ENCODE measurements around the gene DTX1.
A peak's percentile ranks its signal among the peaks of the same experiment; 100 is the strongest.

DTX1 gene

DNA sequence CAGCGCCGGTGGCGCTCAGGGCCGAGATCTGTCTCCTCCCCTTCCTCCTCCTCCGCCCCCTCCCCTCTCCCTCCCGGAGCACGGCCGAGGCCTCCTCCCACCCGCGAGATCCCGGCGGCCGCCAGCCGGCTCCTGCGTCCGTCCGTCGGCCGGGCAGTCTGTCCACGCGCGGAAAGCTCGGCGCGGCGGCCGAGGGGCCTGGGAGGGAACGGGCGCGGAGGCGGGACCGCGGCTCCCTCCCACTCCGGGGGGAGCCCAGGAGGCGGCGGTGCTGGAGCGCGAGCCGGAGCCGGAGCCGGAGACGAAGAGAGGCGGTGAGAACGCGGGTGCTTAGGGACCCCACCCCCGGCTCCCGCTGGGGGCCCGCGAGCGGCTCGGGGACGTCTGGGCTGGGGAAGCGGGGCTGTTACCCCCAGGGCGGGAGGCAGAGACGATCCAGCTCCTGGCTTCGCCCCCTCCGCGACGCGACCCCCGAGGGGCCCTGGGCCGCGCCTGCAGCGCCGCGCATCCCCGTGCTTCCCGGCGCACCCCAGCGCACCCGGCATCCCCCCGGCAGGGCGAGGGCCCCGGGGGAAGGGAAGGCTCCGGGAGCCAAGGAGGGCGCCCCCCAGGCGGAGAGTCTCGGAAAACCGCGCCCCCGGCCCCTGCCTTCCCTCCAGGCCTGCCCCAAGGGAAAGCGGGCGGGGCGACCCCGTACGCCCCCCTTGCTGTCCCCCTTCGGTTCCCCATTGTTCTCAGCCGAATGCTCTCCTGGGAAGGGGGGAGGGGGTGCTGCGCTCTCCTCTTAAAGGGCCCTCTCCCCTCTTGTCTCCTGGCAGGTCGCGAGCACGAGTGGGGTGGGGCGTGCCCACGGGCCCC is at the start of gene DTX1:
Gene DTX1 (plus strand): TSS at position 100 of the 858 bp plus-strand sequence. CDS start 1,463 bp downstream, outside the sequence.
- no peak for DNase-seq (ENCODE audit: low read depth)

DNA sequence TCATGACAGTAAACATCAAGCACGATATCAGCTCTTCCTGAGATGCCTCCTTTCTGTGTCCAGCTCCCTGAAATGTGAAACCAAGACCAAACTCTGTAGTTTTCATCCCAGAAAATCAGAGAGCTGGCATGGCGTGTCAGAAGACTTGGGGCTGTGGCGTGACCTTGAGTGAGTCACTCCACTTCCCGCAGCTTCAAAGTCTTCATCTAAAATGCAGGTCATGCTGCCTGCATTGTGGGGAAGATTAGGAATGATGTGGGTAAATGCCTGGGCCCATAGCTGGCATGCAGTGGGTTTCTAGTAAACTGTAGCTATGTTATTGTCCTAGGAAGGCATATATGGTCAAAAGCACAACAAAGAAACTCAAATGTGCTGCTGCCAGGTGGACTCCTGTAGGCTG is 49.4 kb upstream of the DTX1 start:
- peak; percentile 14 for DNase-seq (ENCODE audit: low read depth)

DNA sequence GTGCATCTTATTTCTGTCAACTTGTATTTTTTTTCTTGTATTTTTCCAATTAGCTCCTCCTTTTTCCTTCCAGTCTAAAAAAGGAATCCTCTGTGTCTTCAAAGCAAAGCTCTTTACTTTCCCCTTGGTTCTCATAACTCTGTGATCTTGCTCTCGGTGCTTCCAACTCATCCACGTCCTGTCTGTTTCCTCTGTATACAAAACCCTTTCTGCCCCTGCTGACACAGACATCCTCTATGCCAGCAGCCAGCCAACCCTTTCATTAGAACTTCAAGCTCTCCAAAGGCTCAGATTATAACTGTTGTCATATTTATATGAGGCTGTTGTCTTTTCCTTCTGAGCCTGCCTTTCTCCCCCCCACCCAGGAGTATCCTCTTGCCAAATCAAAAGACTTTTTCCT is 45.8 kb upstream of the DTX1 start:
- DNase-seq (ENCODE audit: low read depth), result no peak

DNA sequence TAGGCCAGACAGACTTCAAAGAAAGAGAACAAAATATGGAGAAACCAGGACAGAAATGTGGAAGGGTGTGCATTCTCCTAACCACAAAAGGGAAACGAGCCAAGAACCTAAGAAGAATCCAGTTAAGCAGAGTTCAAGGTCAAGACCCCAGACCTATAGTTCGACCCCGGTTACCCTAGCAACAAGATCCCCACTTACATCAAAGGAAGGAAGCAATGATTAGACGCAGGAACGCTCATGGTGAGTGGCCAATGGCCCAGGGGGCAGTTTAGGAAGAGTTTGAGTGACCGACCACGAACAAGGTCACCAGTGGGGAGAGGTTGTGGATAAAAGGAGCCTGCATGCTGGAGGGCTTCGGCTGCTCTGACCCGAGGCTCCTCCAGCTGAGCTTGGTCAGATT is 42.0 kb upstream of the DTX1 start:
- DNase-seq (ENCODE audit: low read depth), result no peak

DNA sequence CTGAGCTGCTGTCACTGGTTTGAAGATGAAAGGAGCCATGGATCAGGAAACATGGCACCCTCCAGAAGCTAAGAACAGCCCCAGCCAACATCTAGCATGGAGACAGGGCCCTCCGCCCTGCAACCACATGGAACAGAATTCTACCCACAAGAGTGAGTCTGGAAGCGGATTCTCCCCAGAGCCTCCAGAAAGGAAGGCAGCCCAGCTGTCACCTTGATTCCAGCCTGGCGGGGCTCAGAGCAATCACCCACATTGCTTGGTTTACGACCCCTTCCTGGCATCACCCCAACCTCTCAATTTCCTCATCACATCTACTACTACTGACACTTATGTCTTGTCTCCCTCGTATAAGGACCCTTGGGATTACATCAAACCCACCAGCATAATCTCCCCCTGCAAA is 39.7 kb upstream of the DTX1 start:
- no peak for DNase-seq (ENCODE audit: low read depth)

DNA sequence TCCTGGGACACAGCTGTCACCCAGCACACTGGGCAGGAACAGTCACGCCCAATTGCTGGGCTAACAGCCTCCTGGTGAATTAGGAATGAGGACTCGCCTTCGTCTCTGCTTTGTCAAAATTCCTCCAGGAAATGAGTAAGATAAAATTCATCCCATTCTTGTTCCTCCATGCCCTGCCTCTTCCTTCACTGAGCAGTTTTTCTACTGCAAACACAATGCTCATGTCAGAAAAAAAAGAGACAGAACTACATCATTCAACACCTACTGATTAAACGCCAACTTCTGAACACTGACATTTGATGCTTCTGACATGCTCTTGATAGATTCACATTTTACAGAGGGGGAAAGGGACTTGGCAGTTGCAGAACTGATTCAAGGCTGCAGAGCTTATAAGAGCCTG is 37.5 kb upstream of the DTX1 start:
- DNase-seq (ENCODE audit: low read depth), result no peak

DNA sequence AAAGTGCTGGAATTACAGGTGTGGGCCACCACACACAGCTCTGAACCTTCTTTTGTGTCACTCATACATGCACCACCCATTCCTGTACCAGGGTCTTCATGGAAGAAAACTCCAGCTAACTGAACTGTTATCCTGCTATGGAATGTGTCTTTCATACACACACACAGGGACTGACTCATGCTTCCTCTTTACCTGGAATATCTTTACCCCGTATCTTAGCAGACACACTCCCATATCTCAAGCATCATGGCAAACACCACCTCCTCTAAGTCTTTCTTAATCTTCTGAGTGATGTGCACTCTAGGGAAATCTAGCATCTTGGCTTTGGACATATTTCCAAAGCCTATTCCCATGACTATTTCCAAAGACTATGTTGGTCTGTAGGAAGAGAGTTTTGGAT is 35.0 kb upstream of the DTX1 start:
- no peak for DNase-seq (ENCODE audit: low read depth)

DNA sequence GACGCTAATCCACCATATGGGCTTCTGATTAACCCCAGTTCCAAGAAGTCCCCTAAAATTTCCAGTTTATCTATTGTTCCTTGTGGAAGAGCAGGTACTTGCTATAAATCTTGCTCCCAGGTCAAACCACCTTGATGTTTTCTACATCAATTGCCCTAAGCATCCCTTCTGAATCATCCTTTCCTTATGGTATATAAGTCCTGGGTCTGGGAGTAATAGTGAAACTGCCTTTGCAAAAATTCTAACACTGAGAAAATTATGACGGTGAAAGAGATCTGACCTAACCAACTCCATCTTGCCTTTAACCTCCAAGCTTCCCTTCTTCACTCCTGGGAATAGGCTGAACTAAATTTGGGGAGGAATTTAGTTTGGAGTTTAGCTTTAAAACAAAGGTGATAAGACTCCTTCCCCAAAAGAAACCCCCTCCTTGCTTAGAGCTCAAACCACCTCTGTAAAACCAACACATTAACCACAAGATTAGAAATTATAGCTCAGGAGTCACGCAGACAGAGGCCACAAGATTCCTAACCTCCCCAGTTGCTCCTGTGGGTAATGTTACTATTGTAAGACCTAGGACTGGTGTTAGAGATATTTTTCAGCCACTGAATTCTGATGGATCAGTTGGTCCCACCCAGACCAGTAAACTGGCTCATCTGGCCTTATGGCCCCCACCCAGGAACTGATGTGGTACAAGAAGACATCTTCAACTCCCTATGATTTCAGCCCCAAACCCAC is 33.8 kb upstream of the DTX1 start:
- DNase-seq (ENCODE audit: low read depth), result no peak

DNA sequence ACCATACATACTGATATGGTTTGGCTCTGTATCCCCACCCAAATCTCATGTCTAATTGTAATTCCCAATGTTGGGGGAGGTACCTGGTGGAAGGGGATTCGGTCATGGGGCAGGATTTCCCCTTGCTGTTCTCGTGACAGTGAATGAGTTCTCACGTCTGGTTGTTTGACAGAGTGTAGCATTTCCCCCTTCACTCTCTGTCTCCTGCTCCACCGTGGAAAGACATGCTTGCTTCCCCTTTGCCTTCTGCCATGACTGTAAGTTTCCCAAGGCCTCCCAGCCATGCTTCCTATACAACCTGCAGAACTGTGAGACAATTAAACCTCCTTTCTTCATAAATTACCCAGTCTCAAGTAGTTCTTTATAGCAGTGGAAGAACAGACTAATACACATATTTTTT is 28.8 kb upstream of the DTX1 start:
- no peak for DNase-seq (ENCODE audit: low read depth)

DNA sequence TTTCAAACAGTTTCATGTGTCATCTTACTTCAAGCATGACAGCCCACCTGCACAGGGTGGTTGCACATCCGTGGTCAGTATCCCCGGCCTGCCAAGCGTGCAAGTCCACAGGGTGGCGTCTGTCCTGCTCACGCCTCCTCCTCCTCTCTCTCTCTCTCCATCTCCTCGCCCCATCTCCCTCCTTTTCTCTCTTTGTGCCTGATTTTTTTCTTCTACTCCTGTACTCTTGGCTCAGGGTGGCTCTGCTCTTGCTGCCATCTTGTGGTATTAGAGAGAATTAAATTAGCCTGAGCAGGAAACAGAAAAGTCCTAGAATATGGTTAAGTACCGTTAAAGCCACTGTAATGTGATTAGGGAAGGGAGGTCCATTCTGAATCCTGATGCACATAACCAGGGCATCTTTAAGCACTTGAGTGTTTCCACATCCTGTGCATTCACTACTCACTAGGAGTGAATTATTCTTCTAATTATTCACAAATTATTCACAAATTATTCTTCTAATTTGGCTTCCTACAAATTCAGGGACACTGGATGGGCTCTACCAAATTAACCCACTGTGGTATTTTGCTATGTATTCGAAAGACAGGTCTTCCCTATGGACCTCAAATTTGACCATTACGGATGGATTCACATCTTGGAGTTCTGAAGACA is 25.5 kb upstream of the DTX1 start:
- peak; percentile 31 for DNase-seq (ENCODE audit: low read depth)

DNA sequence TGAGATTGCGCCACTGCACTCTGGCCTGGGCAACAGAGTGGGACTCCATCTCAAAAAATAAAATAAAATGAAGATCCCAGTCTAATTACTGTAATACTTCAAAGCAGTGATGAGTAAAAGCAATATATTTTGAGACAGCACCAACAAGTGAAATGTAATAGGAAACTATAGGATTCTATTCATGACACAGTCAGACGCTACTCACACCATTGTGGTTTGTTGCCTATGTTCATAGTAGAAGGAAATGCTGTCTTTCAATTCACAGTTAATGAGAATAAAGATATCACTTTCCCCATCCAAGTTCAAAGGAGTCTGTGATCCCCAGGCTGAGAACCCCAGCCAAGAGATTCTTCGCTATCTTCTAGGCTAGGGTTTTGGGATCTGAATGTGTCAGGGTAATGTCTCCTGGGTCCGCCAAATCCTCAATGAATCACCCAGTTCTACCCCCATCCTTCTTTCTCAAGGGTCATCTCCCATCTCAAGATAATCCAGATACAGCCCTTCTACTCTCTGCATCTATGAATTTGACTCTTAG is 16.6 kb upstream of the DTX1 start:
- no peak for DNase-seq (ENCODE audit: low read depth)

DNA sequence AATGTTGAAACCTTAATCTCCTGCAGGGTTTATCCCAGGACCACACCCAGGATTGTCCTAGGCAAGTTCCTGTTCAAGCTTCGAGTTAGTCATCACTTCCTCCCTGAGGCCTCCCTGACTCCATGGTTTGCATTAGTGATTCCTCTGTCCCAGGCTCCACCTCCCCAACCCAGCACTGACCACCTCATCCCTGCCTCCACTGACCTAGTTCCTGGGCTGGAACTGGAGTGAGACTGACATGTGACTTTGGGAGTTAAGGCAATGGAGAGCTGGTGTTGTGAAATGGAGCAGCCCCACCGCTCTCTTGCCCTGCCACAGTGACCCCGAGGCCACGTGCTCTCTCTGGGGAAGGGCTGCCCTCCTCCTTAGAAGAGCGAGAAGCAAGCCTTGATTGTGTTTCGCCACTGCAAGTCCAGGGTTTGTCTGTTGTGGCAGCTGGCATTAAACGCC is 15.8 kb upstream of the DTX1 start:
- DNase-seq (ENCODE audit: low read depth), result peak; percentile 26

DNA sequence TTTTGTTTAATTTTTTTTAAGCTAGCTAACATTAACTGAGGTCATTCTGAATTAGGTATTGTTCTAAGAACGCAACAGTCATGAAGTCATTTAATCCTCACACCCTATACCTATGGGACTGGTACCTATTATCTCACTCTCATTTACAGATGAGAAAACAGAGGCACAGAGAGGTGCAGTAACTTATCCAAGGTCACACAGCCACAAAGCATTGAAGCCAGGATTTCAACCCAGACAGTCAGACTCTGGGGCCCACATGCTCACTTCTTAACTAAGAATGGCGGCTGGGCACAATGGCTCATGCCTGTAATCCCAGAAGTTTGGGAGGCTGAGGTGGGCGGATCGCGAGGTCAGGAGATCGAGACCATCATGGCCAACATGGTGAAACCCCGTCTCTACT is 15.0 kb upstream of the DTX1 start:
- DNase-seq (ENCODE audit: low read depth), result no peak

DNA sequence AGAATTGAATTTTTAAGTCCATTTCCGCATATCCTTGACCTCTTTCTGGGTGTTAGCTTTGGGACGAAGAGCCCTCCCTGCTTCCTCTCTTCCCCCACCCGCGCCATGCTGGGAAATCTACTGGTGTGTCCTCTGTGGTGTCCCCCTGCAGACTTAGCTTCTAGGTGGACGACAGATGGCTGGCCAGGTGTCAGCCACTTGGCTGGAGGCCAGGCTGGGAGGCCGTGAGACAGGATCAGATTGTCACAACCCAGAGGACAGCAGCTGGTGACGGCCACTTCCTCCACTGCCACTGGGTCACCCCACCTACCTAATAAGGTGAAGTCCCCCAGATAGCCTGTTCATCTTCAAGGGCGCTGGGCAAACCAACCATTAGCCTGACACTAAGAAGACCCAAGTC is 13.3 kb upstream of the DTX1 start:
- DNase-seq (ENCODE audit: low read depth), result no peak

DNA sequence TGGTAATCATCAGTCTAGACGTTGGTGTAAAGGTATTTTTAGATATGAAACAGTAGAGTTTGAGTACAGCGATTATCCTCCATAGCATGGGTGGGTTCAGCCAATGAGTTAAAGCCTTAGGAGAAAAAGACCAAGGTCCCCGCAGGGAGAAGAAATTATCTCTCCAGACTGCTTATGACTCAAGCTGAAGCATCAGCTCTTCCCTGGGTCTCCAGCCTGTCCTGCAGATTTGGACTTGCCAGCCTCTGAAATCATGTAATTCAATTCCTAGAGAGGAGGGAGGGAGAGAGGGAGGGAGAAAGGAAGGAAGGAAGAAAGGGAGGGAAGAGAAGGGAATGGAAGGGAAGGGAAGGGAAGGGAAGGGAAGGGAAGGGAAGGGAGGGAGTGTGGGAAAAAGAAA is 12.0 kb upstream of the DTX1 start:
- no peak for DNase-seq (ENCODE audit: low read depth)

DNA sequence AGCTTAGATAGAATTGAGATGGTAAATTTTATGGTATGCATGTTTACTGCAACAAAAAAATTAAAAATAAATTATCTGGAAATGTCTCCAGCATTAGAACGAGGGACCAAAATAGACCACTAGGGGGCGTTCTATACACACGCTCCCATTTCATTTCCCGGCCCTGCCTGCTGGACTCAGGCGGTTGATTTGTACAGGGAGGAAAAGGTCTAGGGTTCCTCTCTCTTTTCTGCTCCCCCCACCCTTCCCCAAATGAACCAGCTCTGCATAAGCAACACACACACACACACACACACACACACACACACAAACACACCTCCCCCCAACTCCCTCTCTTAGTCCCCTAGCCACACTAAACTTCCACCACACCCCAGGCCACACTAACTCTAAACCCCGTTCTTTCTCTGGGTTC is 7.8 kb upstream of the DTX1 start:
- DNase-seq (ENCODE audit: low read depth), result peak; percentile 38

DNA sequence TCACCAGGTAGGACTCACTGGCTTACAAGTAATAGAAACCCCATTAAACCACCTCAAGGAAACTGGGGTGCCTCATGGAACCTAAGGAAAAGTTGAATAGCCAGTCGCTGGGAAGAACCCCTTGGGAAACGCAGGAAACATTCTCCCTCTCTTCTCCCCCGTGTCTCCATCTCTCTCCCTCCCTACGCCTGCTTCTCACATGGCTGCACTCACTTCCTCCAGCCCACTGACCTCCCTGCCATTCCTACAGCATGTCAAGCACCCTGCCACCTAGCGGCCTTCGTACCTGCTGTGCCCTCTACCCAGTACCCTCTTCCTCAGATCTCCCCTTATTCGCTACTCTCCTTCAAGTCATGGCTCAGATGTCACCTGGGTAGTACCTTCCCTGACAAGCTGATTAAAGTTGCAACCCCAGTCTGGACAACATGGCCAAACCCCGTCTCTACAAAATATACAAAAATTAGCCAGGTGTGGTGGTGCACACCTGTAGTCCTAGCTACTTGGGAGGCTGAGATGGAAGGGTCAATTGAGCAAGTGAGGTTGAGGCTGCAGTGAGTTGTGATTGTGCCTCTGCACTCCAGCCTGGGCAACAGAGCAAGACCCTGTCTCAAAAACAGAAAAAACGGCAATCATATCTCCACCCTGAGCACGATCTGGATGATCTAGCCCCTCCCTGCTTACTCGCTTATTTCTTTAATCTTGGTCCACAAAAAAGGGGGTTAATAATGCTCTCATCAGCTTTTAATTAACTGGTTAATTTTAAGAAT is 6.4 kb upstream of the DTX1 start:
- no peak for DNase-seq (ENCODE audit: low read depth)

DNA sequence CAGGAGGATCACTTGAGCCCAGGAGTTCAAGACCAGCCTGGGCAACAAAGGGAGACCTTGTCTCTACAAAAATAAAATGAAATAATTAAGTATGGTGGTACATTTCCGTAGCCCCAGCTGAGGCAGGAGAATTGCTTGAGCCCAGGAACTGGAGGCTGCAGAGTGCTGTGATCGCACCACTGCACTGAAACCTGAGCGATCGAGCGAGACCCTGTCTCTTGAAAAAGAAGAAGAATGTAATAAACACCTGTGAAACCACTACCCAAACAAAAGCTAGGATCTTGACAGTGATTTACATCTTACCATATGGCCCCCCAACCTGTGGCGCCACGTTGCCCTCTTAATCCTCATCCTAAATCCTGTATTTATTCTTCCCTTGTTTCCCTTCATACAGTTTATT is 5.7 kb upstream of the DTX1 start:
- DNase-seq (ENCODE audit: low read depth), result no peak

DNA sequence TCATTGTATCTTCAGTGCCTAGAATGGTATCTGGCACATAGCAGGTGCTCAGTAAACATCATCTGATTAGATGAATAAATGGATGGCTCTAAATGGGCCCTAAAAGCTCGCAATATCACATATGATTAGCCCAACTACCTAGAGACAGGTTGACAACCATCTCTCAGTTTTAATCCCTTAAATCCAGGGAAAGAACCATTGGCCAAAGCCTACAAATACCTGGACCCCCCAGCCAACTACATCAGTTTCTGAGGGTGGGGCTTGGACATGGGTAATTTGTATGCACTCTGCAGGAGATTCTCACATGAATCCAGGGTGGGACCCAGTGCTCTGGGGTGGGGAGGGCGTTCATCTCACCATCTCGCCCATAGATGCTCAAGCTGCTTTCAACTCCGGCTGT is 4.8 kb upstream of the DTX1 start:
- no peak for DNase-seq (ENCODE audit: low read depth)

DNA sequence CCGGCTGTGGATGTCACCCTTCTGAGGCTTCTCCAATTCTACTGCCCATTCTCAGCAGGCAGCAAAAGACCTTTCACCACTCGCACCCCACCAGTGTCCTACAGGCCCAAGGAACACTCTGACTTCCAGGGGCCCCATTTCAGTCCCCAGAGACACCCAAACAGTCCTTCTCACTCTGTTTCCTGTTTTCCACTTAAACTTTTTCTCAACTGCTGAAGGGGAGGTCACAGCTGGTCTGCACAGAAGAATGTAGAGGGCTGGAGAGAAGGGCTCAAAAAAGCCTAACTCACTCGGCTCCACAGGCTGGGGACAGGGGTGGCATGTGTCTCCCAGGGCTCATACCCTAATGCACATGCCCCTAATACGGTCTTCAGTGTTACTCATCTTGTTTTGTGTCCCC is 4.2 kb upstream of the DTX1 start:
- DNase-seq (ENCODE audit: low read depth), result no peak

DNA sequence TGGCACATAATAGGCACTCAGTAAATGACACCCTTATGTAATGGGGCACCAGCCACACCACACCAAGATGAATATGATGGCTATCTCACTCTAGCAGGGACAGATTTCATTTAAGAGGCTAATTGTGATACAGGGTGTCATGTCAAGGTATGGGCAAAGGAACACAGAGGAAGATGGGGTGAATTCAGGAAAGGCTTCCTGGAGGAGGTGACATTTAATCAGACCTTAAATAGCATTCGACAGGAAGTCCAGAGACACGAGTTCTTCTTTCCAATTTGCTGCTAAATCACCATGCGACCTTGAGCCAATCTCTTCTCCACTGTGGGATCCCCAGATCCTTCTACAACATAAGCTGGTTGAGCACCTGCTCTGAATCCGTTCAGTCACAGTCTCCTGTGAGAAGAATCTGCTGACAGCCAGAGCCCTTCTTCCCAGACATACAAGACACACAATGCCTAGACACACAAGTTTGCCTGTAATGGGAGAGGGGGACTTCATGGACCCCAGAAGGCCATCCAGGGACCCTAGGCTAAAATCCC is 1.5 kb upstream of the DTX1 start:
- DNase-seq (ENCODE audit: low read depth), result no peak

All from GM04504 (cell line).